Stimulated activated CD4-positive, alpha-beta T cell treated with anti-CD3 and anti-CD28 coated beads, Interleukin-4, amount 100 ng/mL, for 4 hours (primary cell): ENCODE results near the gene TP53I13.
A peak's percentile ranks its signal among the peaks of the same experiment; 100 is the strongest.

Source experiments
- DNase-seq, 2 experiments: peaks; one replicate each; pipeline ENCODE4 v3.0.0-alpha.2; 2020

The TP53I13 gene

GRCh38 chr17:29567554-29568330 is 759 bp upstream of the TP53I13 start:
- DNase-seq: peak; percentile 70

- no peak for DNase-seq
Measured at GRCh38 chr17:29569245-29569950, 897 bp downstream of the TP53I13 start.

DNA sequence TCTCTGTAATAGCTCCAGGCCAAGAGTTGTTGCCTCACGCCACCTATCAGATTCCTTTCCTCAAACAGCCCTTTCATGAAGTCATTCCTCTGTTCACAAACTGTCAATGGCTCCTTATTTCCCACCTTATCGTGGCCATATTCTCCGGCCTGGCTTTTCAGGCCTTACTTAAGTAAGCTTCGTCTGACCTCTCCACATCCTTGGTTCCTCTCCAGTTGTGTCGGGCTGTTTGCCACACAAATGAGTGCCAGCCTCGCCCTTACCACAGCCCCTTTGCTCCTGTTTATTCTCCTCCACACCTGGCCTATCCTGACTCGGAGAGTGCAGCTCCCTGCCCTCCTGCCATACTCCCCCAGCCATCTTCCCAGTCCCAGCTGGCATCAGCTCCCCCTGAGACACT is 2.0 kb downstream of the TP53I13 start:
- no peak for DNase-seq

DNA sequence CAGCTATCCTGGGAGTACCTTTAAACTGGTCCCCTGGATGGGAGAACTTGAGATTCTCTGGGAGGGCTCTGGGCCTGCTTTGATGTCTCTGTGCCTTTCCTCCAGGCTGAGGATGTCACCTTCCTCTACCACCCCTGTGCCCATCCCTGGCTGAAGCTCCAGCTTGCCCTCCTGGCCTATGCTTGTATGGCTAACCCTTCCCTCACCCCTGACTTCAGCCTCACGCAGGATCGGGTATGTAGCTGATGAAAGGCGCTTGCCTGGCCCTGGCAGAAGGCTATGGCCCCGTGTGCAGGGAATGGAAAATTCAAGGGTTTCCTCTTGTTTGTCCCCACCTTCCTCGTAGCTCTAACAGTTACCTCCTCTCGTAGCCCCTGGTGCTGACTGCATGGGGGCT is 3.0 kb downstream of the TP53I13 start:
- no peak for DNase-seq

DNA sequence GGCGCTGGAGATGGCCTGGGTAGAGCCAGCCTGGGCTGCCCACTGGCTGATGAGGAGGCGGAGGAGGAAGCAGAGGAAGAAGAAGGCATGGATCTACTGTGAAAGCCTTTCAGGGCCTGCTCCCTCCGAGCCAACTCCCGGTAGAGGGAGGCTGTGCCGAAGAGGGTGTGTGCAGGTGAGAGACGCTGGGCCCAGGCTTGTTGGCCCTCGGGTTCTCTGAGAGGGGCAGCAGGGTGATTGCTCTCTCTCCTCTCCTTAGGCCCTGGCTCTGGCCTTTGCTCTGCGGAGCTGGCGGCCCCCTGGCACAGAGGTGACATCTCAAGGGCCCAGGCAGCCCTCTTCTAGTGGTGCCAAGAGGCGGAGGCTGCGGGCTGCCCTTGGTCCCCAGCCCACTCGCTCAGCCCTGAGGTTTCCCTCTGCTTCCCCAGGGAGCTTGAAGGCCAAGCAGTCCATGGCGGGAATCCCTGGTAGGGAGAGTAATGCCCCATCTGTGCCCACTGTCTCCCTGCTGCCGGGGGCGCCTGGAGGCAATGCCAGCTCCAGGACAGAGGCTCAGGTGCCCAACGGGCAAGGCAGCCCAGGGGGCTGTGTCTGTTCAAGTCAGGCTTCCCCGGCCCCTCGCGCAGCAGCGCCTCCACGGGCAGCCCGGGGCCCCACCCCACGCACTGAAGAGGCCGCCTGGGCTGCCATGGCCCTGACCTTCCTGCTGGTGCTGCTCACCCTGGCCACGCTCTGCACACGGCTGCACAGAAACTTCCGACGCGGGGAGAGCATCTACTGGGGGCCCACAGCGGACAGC is 3.6 kb downstream of the TP53I13 start:
- DNase-seq: no peak

DNA sequence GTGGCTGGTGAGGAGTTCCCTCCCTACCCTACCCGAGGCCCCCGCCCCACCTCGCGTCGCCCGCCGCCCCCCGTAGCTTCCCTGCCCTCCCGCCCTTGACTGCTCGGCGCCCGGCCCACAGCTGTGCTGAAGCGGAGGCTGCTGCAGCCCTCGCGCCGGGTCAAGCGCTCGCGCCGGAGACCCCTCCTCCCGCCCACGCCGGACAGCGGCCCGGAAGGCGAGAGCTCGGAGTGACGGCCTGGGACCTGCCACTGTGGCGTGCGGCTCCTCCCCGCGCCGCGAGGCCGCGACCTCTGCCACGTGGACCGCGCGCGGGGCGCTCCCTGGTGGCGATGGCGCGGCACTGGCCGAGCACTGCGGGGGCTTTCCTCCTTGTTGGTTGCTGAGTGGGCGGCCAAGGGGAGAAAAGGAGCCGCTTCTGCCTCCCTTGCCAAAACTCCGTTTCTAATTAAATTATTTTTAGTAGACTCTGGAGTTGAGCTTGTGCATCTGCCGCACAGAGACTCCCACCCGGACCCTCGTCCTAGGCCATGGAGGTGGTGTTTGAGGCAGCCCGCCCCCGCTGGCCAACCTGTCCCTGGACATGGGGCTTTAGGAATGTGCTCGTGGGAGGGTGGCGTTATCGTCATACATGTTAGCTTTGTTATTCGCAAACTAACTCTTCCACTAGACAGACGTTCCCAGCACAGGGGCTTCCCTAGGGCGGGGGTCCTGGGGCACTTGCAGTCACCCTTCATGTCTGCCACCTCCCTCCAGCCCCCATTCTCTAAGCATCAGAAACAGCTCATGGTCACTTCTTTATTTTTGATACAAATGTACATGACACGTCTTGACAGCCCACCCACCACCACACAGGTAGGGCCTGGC is 4.4 kb downstream of the TP53I13 start:
- peak; percentile 67 for DNase-seq

GRCh38 chr17:29573558-29573869 is 5.0 kb downstream of the TP53I13 start:
- DNase-seq: no peak

GRCh38 chr17:29573871-29574731 is 5.6 kb downstream of the TP53I13 start:
- DNase-seq: no peak

- no peak for DNase-seq
Measured at GRCh38 chr17:29574732-29575510, 6.4 kb downstream of the TP53I13 start.

DNA sequence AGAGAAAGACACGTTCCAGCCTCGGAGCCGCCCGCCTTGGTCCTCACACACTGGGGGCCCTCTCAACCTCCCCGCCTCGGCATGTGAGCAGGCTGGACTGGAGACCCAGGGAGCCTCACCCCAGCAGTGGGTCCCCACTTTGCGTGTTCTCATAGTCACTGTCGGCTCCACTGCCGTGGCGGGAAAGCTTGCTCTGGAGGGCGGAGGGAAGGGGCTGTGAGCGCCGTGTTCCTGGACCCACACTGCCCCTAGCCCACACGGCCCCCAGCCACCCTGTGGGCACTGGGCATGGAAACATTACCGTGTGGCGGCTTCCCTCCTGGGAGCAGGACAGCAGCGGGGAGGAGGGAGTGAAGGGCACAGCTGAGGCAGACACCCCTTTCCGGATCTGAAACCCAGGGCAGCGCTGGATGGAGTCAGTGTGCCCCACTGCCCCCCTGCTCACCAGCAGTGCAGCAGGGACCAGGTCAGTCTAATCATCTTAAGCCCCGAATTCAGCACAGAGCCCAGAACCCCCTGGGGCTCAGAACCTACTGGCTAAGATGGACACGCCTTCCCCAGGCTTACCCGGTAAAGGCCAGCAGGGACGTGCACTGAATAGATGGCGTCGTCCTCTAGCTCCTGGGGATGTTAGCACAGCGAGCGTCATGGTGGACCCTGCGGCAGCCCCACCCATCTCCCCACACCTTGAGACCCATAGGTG is 7.2 kb downstream of the TP53I13 start:
- DNase-seq: no peak

DNA sequence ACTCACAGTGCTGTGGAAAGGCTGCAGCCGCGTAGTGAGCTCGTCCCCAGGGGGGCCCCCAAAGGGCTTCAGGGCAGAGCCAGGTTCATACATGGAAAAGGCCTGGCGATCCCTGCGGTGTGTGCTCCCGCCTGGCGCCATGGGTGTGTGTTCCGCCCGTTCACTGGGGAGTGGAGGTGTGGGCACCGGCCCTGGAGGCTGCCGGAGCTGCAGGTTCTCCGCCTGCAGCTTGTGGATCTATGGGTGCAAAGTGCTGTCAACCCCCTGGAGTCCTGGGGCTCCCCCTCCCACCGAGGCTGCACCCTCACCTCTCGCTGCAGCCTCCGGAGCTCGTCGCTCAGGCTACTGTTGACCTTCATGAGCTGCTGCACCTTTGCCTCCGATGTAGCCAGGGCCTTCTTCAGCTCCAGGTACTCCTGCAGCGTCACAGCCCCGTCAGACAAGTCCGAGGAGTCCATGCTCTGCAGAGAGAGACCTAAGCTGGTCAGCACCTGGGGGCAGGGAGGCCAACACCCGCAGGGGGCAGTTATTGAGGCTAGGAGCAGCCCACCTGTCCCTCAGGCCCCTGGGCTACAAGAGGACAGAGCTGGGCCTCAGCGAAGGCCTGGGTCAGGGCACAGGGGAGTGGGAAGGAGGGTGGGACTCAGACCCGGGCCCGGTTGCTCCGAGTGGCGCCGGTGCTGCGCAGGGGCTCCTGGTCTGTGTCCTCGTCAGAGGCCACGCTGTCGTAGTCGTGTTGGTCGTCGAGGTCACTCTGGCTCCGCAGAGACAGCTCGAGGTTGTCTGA is 7.9 kb downstream of the TP53I13 start:
- no peak for DNase-seq

- no peak for DNase-seq
Measured at GRCh38 chr17:29577001-29577370, 8.5 kb downstream of the TP53I13 start.

GRCh38 chr17:29577385-29578211 is 9.1 kb downstream of the TP53I13 start:
- DNase-seq: no peak

- DNase-seq: no peak
Measured at GRCh38 chr17:29578626-29579485, 10.4 kb downstream of the TP53I13 start.

GRCh38 chr17:29579866-29580771 is 11.6 kb downstream of the TP53I13 start:
- DNase-seq: peak; percentile 88 to 89

- no peak for DNase-seq
Measured at GRCh38 chr17:29581583-29582253, 13.2 kb downstream of the TP53I13 start.
